KG1 (cell line): ENCODE data around the gene MRPL48.
"Not testable (repeated sequence)": the region's sequence is repeated elsewhere in the genome, so short reads cannot be mapped to it uniquely, and the experiment has no call there.

ENCODE experiments used
- DNase-seq: peaks from one replicate; lab custom pipeline; 2025; lab: John Stamatoyannopoulos, UW

The MRPL48 gene

DNA sequence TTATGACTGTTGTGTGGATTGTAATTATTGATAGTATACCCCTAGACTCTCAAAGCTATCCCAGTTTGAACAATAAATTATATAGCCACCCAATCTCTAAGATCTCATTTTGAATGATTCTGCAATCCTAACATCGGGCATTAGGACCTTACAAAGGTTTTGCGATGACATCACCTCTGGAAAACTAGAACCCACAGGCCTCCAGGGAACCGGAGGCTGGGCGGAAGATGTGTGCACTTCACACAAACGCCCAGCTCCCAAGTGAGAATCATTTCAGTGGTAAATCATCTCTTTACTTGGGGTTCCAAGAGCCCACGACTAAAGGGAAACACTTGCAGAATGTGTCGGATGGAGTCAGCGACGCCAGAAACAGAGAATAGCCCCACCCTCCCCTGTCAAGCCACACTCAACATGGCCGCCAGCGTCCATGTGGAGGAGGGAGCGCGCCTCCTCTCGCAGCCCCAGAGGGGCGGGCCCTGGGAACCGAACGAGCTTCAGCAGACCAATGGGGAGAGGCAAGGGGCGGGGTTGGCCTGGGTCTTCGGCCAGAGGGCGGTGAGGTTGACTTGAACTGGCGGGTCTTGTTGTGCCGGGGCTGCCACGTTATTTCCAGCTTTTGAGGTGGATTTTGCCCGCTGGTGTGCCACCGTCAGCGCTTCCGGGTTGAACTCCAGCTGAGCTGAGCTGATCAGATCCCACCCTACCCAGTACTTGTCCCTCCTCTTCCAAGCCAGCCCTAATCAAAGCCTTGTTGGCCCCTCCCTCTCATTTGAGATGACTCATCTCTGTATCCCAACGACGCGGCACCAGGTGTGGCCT is 8.4 kb upstream of the MRPL48 start:
- DNase-seq, result peak; percentile 99

DNA sequence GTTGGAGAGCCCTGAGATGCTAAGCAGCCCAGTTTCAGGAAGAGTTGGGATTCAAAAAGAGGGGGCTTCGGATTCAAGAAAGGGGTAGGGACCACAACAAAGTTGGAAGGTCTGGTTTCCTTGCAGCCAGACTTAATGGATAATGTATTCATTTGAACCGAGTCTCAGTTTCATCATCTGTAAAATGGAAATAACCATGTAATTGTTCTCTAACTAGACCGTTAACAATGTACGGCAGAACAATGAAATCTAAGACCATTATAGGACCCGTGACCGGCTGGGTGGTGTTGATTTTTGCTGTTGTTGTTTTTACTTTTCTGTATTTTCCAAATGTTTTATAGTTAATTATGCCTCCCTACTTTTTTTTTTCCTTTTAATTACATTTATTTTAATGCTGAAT is 6.4 kb upstream of the MRPL48 start:
- no peak for DNase-seq

DNA sequence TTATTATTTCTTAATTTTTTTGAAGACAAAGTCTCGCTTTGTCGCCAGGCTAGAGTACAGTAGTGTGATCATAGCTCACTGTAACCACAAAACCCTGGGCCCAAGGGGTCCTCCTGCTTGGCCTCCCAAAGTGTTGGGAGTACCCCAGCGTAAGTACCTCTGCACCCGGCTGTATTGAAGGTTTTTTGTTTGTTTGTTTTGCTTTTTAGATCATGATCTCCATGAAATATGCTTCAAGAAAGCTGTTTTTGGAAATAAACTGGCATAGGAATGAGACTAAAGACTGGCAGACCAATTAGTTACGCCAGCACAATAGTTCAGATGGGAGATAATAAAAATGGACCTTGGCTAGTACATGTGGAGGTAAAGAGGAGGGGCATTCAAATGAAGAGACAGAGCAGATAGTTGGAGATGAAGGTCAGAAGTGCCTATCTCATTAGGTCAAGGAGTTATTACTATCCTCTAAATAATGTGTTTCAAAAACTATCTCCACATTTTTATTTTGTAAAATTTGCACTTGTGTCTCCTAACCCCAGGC is 4.1 kb upstream of the MRPL48 start:
- DNase-seq, result no peak

DNA sequence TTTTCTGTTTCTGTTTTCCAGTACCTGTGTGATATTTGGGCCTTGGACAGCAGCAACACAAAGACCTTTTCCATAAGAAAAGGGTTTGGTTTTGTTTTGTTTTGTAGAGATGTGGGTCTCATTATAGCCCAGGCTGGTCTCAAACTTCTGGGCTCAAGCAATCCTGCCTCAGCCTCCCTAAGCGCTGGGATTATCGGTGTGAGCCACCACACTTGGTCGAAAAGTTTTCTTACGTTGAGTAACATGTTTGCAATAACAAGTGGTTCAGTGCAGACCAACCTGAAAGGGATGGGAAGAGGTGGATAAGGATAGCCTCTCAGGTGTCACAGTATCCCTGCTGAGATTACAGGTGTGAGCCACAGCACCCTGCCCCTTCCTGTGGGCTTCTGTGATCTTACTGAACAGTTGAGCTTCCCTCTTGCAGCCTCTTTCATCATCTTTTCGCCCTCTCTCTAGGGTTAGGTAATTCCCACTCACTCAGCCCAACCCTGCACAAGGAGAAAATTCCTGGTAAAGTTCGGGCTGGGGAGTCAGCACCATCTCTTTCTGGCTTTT is 3.5 kb upstream of the MRPL48 start:
- DNase-seq, result no peak

DNA sequence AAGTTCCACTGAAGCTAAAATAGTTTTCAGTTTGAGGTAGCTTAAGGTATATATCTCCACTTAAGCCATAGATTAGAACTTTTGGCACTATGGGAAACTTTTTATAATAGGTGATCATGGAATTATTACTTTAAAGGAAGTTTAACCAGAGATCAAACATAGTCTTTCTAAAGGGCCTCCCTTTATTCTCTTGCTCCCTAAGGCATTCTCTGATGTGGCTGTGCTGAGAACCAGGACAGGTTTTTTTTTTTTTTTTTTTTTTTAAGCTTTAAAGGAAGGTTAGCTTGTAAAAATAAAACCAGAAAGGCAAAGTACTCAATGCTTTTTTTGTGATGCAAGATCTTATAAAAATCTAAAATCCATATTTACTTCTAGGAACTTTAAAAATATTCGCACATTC is 2.9 kb upstream of the MRPL48 start:
- DNase-seq, result no peak

DNA sequence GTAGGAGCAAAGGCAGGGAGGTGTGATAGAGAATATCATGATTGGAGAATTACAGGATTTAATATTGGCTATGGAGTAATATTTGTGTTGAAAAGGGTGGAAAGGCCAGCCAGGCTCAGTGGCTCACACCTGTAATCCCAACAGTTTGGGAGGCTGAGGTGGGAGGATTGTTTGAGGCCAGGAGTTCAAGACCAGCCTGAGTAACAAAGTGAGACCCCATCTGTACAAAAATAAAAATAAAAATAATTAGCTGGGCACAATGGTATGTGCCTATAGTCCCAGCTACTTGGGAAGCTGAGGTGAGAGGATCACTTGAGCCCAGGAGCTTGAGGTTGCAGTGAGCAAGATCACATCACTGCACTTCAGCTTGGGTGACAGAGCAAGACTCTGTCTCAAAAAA is 2.2 kb upstream of the MRPL48 start:
- not testable (repeated sequence) for DNase-seq

DNA sequence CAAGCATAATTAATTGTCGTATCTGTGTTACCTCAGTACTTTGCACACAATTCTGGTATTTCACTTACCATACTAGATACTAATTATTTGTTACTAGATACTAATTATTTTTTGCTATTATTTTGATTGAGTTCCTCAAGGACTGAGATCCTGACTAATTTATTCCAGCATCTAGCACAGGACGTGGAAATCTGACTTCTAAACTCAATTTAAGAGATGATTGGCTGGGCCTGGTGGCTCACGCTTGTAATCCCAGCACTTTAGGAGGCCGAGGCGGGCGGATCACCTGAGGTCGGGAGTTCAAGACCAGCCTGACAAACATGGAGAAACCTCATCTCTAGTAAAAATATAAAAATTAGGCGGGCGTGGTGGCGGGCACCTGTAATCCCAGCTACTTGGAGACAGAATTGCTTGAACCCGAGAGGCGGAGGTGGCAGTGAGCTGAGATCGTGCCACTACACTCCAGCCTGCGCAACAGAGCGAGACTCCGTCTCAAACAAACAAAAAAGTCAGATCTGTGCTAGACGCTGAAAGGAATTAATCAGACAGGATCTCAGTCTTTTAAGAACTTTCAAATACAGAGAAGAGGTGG is 527 bp upstream of the MRPL48 start:
- no peak for DNase-seq

DNA sequence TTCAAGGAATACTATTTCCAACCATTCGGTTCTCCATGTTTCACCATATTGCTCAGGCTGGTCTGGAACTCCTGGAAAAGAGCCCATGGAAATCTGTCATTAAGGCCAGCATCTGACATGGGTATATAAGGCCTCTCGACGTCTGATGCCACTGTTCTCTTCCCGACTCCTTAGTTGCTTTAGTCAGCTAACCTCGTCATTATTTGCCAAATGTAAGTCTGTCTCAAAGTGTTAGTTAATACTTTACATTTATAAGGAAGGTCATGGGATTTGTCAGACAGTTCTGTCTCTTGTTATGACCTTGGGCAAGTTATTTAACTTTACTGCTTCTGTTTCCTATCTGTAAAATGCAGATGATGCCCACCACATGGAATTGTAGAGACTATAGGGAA is 1.6 kb downstream of the MRPL48 start:
- DNase-seq, result no peak

DNA sequence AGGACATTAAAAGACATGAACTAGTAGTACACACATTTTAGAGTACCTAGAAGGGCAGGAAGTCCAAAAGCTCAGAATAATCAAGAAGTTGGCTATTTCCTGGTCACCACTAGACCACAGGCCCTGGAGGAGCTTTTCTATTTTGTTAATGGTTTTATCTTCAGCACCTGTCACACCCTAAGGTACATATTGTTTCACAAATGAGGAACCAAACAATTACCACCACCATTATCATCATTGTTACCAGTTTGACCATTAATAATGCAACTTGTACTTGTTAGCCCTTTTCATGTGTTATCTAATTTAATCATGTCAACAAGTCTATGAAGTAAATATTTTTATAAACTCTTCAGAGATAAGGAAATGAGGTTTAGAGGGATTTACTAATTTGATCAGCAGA is 4.9 kb downstream of the MRPL48 start:
- DNase-seq, result no peak

DNA sequence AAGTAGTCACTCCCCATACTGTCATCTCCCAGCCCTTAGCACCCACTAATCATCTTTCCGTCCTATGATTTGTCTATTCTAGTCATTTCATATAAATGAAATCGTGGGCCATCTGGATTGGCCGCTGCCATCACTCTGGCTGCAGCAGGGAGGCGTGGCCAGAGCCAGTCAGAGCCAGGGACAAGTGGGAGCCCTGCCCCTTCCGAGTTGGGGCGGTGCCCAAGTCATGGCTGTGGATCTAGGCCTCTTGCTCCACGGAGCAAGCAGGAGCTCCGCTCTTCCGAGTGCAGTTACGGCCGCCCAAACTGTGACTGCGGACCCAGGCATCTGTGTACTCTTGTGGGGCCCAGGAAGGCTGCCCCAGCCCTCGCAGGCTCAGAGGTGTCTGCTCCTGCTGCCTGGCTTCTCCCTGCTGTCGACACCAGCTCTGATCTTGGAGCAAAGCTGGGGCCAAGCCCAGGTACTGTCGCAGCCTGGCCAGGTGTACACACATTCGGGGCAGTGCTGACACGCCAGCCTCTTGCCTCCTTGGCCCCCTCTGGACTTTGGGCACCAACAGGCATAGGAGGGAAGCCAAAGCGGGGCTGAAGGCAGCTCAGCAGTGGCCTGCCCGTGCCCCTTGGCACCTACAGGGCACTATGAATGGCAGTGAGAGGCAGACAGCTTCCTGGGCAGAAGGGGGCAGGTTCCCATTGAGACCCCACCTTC is 8.4 kb downstream of the MRPL48 start:
- no peak for DNase-seq

DNA sequence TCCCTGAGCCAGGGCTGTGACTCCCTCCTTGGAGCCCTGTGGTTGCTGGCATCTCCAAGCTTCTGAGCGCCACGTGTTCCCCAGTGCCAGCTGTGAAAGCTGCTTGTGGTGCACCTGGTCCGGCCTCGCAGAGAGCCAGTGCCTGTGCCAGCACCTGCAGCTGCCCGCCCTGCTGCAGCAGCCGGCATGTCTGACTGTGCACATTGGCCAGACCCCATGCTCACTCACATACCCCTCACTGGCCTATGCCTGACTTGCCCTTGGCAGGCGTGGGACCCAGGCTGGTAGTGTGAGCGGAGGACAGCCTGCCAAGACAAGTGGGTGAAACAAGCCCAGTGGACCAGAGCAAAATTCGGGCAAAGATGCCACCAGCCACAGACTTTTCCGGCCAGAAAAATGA is 9.8 kb downstream of the MRPL48 start:
- DNase-seq, result no peak

DNA sequence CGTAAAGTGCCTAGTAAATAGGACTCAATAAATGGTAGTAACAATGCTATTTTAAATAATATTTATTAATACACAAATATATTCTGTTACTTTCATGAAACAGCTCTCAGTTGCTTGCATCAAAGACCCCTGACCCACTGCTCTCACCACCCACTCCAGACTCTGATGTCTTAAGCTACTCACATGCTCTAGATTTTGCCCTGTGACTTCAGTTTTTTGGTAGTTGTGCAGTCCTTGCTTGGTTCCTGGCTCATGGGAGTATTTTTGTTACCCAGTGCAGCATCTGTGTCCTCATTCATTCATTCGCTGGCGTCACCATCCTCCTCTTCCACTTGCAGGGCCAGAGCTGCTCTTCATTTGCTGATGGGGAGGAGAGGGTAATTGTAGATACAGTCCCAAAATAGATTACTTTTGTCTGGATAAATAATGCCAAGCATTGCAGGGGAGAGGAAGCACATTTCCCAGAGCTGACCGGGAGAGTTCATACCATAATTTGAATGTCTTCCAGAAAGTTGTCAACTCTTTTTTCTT is 12.7 kb downstream of the MRPL48 start:
- no peak for DNase-seq

DNA sequence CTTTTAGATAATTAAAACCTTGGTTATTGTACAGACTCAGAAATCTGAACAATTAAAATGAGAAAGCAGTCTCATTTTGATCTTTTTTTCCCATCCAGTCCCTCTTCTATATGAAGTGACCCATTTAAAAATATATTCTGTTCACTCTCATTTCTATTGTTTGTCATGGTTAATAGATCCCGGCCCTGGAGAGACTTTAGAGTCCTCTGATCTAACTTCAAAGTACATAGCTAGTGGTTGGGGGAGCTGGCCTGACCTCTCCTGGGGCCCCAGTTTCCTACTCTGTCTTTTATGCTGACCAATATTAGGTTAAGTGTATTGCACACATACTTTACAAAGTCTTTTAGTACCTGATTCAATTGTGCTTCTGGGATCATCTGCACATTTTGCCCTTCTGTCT is 13.5 kb downstream of the MRPL48 start:
- no peak for DNase-seq

DNA sequence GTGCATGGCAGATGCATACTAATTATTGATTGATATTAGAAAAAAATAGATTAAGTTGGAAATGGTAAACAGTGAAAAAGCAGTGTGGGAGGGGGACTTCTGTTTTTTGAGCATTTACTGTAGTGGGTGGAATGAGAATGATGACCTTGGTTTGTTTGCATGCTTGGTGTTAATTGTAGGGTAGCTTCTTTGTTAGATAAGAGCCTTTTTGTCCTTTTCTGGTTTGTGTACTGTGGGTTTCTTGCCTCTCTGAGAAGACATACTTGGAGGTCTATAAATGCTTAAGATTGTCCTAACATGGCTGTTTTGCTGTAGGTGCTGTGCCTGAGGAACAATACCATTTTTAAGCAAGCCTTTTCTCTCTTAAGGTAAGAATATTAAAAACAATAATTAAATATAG is 17.0 kb downstream of the MRPL48 start:
- DNase-seq, result no peak

DNA sequence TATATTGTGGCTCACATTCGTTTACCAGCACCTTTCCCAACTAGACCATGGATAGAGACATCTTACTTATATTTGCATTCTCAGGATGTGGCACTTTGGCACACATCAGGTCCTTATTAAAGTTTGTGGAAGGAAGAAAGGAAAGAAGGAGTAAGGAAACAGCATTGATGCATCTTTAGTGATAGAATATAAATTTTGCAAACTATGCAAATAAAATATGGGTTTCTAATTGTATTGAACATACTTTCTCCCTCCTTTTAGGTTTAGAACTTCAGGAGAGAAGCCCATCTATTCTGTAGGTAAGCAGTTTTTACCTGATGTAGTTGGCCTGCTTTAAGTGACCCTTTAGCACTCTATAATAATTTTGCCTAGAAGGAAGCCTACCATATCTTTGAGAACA is 20.4 kb downstream of the MRPL48 start:
- no peak for DNase-seq

DNA sequence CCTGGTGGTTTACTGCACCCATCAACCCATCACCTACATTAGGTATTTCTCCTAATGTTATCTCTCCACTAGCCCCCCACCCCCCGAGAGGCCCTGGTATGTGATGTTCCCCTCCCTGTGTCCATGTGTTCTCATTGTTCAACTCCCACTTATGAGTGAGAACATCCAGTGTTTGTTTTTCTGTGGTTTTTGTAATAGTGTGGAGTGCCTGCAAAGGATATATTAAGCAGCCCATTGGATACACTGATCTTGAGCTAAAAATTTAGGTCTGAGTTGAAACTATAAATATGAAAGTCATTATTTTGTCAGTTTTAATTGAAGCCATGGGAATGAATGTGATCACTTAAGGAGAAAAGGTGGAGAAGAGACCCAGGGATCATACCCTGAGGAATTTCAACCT is 23.0 kb downstream of the MRPL48 start:
- DNase-seq, result no peak

DNA sequence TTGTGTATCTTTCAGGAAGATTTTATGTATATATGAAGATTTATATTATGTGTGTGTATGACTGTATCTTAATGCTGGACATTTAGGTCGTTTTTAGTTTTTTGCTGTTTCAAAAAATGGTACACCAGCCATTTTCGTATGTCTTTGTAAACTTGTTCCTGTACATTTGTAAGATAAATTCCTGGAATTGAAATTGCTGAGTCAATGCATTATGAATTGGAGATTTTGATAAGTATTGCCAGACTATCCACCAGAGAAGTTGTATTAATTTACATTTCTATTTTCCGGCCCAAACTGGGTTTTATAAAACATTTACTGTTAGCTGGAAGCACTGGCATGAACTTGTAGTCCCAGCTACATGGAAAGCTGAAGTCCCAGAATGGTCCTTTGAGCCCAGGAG is 24.6 kb downstream of the MRPL48 start:
- DNase-seq, result no peak

DNA sequence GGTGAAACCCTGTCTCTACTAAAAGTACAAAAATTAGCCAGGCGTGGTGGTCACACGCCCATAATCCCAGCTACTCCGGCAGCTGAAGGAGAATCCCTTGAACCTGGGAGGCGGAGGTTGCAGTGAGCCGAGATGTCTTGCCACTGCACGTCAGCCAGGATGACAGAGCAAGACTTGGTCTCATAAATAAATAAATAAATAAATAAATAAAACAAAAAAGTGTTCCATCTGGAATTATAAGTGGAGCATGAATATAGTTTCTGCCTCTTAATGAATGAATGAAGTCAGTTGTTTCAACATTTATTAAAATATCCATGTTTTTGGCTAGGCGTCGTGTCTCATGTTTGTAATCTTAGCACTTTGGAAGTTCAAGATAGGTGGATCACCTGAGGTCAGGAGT is 27.1 kb downstream of the MRPL48 start:
- DNase-seq, result no peak

DNA sequence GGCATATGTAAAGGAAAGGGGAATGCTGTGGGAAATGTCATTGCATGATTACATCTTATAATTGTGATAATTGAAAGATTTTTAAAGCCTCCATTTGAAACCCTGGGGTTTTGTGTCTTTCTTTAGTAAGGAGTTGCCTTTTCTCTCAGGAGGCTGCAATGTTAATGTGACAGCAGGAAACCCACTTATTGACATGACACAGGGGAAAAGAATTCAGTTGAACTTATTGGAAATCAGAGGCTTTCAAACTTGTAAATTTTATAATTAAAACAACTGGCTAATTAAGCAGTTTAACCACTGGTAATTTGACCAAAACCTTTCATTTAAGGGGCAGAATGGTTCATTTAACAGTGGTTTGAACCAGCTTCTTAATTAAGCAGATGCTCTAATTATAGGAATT is 31.2 kb downstream of the MRPL48 start:
- no peak for DNase-seq

DNA sequence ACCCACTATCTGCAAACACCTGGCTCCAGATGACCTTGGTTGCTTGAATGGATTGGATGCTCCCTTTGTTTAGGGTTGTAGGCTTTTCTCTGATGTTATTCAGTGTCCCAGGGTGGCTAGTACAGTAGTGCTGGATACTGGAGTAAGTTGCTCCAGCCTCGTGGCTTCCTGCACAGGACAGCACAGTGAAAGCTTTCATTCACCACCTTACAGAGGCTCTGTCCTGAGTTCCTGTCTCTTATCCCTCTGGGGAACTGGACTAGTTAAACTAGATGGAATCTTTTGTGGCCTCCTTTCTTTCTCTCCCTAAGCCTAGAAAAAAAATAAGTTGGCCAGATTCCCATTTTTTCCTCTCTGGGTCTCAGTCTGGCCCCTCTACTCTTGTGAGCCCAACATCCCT is 42.6 kb downstream of the MRPL48 start:
- no peak for DNase-seq

DNA sequence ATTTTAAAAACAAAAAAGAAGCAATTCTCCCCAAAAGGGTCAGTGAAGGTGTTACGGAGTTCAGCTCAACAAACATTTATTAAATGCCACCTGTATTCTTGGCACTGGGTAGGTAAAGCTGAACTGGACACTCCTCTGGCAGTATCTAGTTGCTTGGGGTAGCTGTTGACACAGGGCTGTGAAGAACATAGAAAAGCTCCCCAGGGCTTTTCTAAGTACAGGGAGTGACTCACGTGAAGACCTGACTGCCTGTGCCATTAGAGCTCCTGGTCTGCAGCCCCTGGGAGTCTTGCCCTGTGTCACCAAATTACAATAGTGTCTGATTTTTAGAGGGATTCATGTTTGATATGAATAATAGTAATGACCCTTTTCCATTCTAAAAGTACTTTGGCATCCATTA is 45.4 kb downstream of the MRPL48 start:
- DNase-seq, result no peak

DNA sequence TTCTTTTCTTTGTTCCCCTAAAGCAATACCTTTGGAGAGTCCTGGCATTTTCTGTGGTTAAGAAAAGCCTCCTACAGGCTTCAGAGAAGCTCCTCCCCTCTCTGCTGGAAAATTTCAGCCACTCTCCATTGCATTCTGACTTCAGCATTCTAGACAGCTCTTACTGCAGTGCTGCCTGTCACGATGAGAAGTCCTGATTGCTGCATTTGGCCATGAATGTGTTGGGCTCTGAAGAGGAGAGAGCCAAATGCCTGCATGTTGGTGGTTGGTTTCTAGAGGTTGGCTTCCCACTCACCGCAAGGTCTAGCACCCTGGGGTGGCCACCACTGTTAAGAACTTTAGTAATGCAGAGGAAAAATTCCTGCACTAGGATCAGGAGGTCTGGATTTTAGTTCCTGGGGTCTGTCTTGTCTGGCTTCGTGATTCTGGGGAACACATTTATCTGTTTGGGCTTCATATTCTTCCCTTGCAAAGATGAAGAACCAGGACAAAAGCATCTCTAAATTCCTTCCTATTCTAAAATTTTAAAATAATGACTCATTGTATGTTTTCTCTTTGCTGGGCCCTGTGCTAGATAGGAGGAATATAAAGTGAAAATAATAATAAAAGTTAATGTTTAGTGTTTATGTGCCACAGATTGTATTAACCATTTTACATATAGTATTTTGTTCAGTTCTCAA is 50.9 kb downstream of the MRPL48 start:
- DNase-seq, result no peak
